HG03097 (cell line): Measurements from ENCODE around the gene ATG2A.
A peak's percentile ranks its signal among the peaks of the same experiment; 100 is the strongest.
"Not testable (repeated sequence)": the region's sequence is repeated elsewhere in the genome, so short reads cannot be mapped to it uniquely, and the experiment has no call there.

Experiments used
- ATAC-seq: cut with Tn5 transposase; IDR thresholded peaks from one replicate; pipeline ENCODE4 v1.9.1; 2021; ENCODE audit not compliant: unreplicated experiment, low FRiP score

Gene ATG2A

DNA sequence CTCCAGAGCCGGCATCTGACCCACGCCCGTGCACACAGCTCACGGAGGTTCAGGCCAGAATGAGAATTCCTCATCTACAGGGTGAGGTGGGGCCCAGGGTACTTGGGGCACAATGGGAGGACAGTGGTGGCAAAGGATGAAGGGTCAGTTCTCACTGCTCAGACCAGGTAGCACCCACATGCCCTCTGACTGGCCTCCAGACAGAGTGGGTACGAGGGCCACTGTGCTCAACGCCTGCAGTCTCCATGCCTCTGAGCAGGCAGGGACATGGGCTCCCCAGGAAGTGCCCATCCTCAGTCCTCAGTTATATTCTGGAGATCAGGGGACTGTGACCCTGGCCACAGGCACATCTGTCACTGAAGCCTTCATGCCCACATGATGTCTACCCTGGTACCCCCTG lies 59.5 kb downstream of the ATG2A start:
- no peak for ATAC-seq

DNA sequence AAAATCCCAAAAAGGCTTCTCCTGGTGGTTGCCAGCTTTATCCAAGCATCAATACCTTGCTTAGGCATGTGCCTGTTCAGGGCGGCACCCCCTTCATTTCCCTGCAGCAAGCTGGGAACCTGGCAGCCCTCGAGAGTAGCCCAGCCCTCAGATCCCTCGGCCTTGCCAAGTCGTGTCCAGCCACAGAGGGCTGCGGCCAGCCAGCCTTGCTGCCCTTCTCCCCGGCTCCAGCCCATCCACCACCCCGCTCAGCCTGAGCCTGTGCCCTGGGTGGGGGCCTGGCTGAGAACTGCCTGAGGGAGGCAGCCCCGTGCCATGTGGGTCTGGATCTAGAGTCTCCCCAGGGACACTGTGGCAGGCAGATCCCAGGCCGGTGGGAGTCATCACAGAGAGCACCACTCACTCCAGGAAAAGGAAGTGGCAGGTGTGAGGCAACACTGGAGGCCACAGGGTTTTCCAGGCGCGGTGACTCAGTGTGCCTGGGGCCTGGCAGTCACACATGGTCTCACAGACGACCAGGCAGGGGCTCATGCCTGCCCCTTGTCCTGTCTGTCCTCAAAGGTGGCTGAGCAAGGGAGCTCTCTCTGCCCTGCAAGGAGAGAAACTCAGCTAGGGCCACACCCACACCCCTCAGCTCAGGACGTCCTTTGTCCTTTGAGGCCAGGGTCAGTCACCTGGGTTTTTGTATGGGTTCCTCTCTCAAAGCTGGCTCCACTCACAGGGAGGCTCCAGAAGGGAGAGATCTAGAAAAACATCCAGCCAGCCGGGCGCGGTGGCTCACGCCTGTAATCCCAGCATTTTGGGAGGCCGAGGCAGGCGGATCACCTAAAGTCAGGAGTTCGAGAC lies 60.4 kb downstream of the ATG2A start:
- no peak for ATAC-seq

DNA sequence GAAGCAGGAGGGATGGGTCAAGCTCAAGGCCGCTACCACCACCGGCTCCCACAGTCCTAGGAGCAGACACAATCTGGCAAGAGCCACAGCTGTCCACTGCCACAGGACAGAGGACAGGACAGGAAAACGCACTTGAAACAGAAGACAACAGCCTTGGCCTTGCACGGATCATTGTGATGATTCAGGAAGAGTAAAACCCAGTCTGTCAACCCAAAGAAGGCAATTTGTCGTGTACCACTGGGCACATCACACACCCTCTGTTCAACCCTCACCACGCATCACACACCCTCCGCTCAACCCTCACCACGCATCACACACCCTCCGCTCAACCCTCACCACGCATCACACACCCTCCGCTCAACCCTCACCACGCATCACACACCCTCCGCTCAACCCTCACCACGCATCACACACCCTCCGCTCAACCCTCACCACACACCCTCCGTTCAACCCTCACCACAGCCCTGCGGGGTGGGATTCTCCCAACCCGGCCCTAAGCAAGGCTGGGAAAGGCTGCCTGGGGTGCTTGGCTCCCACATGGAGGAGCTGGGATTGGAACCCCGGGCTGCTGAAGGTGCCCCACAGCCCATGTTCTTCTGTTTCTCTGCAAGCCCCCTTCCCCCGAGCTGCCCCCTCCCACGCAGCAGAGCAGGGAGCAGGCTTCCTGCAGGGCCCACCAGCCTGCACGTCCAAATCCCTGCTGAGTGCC lies 61.3 kb downstream of the ATG2A start:
- no peak for ATAC-seq

DNA sequence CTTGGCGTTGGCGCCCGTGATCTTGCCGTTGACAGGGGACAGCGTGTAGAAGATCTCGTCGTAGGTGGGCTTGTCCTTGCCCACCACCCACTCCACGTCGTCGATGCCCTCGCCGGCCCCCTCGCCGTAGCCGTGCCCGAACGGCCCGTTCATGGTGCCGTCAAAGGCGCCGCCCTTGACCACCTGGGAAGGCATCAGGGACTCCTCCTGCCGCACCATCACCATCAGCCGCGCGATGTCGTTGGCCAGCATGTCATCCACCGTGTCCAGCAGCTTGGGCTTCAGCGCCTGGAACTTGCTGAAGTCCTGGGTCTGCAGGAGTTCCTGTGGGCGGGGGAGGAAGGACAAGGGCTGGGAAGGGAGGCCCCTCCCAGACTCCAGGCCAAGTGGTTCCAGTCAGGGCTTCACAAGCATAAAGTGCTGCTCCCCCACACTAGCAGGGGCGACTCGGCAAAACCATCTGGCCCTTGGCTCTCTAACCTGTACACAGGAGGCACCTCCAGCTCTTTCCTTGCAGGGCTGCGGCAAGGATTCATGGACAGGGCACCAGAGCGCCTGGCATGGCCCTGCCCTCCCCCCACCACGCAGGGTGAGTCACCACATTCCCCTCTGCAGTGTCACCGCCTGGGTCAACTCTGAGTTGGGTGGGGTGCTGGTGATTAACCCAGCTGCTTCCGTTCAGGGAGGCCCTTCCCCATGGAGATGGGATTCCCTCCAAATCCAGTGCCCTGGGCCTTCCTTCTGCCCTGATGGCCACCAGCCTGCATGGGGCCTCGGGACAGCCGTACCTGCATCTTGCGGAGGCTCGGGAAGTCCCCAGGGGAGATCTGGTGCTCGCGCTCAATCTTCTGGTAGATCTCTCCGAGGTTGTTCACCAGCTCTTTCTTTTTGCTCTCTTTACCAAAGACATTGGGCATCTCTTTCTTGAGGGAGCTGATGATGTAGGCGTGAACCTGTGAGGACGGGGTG lies 62.2 kb downstream of the ATG2A start:
- no peak for ATAC-seq

DNA sequence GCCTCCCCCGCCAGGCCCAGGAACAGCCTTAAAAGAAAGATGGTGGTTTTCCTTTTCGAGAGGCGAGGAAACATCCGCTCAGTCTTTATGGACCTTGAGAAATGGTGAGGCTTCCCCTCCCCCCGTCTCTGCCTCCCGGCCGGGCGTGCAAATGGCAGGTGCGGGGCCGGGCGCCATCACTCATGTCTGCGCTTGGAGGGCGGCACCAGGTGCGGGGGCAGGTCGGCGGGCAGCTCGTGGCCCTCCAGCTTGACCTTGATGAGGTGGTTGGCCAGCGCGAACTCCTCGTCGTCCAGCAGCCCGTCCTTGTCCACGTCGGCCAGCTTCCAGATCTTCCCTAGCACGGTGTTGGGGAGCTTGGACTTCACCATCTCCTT lies 62.9 kb downstream of the ATG2A start:
- no peak for ATAC-seq

DNA sequence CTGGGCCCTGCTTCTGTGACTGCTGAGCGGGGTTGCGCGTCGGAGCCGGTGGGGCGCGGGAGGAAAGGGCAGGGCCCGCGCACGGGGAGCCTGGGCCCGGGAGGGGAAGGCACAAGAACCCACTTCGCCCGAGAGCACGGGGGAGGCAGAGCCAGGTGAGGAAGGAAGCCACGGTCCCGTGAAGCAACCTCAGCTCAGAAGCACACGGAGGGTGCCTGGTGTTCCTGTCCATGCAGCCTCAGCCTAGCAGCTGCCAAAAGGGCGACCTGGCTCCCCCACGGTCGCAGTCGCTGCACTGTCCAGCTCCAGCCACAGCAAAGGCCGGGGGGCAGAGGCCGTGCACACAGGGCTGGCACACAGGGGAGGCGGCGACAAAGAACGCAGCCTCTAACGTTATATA lies 63.3 kb downstream of the ATG2A start:
- ATAC-seq: no peak

DNA sequence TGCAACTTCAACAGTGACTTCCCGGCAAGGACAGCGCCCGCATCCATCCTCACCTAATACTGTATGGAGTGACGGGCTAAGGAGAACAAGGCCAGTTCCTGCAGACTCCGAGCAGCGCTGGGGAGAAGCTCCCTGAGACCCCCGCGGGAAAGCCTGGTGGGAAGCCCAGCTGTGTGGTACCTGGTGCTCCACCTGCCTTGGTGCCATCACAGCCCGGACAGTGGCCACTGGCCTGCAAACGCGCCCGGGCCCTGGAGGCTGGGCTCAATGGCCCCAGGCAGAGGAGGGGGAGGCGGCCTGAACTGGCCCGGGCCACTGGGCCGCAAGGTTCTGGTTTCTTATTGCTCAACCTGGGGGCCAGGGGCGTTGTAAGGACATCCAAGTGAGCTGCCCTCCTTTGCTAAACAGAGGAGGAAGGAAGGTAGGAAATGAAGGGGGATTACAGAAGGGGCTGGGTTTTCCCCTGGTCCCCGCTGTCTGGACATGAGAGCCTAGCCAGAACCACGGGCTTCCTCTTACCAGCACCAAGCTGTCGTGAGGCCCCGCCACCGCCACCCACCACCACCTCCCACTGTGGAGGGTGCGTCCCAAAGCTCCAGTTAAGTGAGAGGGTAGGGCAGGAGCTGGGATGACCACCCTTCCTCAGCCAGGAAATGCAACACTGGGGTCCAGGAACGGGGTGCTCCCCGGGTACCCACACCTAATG lies 64.1 kb downstream of the ATG2A start:
- ATAC-seq: no peak

DNA sequence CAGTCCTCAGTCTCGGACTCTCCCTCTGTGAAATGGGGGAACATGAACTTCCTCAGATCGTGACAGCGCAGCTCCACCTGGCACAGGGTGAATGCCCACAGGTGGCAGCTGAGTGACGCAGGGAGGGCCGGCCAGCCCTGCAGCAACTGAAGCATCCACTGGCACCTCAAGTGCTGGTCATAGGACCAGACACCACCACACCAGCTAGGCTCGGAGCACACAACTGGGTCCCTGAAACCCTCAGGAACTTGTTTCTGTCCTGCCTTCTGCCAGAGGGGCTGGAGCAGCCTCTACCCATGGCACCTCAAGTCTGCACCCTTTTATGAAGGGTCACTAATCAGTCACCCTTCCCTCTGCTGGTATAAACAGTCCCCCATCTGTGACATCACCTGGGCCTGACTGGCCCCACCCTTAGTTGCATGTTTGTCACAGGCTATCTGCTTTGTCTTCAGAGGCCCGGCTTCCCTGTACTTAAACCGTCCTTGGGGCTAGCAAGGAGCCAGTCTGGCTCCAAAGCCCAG lies 65.1 kb downstream of the ATG2A start:
- no peak for ATAC-seq

DNA sequence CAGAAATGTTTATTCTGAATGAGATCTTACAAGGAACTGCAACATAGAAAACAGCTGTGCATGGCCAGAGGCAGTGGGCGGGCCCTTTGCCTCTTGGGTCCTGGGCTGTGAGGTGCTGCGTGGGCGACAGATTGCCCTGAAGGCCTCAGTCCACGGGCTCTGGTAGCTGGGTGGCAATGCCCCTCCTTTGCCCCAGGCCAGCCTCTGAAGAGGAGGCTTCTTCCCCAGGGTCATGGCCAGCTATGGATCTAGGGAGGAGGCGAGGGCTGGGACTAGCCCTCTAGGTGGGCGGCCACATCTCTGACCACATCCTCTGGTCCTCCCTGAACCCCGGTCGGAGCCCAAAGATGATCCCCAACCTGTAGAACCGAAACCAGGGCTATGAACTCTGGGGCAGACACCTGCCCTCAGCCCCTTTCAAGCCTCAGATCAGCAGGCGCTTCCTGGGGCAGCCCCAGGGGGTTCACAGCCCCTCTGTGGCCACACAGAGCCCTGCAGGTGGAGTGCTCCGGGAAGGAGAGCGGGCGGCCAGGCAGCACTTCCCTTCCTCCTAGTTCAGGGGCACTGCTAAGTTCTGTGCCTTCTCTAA lies 65.9 kb downstream of the ATG2A start:
- peak; percentile 68 for ATAC-seq

DNA sequence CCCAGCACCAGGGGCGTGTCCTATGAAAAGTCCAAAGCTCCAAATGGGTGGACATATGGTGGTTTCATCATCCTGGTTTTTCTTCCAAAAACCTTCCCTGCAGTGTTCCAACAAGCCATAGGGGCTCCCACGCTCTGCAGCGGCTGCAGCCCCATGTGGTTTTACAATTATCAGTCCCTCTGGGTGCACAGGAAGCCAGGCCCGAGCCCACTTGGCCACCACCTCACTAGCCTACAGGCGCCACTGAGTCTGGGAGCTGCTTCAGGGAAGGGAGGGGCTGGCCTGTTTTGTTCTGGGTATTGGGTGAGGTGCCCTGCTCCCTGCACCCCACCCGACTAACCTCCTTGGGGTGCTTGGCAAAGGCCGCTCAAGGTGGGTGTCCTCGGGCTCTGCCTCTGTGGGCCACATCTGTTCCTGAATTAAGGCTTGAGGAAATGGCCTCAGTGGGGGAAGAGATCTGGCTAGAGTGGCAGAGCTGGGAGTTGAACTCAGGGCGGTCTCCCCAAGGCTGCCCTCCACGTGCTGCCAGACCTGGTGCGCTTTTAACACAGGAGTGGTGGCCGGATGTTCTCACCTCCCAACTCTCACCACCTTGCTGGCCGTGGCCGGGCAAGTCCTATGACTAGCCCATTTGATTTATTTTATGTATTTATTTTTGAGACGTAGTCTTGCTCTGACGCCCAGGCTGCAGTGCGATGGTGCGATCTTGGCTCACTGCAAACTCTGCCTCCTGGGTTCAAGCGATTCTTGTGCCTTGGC lies 67.2 kb downstream of the ATG2A start:
- no peak for ATAC-seq

DNA sequence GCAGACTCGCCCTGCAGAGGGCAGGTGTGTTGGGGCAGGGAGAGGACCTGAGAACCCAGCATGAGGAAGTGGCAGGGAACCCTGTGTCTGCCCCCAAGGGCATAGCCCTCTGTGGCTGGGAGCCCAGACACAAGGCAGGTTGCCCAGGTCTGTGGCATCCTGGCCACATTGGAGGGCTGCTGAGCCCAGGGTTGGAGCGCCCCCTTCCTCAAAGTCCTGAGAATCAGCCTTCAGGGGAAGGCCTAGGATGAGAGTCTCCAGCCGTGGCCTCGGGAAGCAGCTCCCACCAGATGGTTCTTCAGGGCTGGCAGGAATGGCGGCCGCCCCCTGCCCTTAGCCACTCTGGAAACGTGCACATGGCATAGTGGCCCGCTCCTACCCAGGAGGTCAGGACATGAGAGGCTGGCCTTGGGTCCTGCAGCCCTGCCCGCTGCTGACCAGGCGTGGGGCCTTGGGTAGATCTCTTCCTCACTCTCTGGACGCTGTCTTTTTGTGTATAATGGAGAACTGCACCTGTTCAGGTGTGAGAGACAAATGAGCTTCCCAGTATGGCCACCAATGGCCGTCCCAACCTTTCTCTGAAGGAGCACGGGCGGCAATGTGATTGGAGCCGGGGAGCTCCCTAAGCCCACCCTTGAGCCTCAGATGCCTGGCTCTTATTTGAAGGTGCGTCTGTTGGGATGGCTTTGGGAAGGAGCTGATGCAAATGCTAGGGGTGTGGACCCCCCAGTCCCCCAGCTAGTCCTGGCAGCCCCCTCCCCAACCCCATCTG lies 68.0 kb downstream of the ATG2A start:
- no peak for ATAC-seq

DNA sequence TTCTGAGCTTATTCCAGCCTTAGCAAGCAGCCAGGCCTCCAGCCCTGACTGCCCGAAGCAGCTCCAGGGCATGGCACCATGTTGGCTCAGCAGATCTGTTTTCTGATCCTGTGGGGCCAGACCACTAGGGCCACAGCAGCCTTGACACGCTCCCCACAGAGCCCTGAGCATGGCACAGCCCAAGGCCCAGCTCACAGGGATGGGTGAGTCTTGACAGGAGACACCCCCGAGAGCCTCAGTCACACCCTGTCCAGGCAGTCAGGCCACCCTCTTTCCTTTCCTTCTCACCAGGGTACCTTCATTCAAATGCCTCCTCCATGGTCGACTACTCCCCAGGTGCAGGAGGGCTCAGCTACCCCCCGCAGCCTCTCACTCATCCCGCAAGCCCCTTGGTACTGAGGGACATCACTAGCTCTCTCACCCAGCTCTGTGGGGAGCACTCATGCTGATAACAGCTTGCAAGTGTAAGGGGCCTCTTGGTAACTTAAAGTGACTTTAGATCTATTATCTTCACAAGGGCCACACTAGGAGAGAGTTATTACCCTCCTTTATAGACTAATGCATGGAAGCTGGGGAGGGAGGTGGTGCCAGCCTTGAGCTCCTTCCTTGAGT lies 68.7 kb downstream of the ATG2A start:
- no peak for ATAC-seq

DNA sequence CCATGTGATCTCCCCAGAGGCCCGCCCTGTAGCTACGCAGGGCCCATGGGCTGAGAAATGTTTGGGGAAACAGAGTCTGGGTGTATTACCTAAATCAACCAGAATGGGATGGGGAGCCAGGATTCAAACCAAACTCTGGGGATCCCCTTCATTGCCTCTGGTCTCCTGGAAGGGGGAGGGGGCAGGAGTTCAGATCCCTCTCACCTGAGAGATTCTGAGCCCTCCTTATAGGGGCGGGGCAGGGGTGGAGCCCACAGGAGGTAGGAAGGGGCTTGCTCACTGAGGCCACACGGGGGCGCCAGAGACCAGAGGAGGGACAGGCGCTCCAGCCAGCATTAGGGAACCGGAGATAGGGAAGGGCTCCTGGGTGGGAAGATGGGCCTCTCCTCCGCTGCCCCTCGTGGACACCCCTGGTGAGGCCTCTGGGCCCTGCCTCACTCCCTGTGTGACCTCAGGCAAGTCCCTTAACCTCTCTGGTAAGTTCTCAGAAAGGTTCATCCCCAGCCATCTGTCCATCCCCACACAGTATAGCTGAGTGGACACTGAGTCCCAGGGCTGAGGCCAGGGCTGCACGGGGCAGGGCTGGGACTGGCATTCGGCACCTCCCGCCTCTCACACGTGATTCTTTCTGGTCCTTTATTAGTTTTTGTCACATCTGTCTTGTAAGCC lies 69.9 kb downstream of the ATG2A start:
- no peak for ATAC-seq

DNA sequence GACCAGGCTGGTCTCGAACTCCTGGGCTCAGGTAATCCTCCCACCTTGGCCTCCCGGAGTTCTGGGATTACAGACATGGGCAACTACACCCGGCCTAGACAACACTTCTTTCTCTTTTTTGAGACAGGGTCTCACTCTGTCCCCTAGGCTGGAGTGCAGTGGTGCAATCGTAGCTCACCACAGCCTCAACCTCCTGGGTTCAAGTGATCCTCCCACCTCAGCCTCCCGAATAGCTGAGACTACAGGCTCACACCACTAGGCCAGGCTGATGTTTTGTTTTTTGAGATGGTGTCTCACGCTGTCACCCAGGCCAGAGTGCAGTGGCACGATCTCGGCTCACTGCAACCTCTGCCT lies 71.3 kb downstream of the ATG2A start:
- not testable (repeated sequence) for ATAC-seq

DNA sequence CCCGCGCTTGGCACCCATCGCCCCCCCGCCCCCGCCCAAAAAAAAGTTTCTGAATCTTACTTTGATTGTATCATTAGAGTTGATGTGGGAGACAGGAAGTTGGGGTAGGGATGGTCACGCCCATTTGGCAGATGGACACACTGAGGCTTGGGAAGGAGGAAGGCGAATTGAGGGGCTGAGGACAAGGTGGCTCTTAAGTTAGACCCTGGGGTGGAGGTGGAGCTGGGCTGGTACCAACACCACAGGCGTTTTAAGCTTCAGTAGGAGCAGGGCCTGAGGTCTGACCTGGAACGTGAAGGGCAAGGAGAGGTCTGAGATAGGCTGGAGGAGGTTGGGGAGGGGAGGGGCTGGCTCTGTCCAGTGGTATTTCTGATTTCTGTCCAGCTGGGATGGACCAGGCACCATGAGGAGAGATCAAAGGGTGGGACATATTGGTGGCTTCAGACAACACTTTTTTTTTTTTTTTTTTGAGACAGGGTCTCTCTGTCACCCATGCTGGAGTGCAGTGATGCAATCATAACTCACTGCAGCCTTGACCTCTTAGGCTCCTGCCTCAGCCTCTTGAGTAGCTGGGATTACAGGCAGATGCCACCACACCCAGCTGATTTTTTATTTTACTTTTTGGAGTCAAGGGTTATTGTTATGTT lies 71.8 kb downstream of the ATG2A start:
- no peak for ATAC-seq
